Kidney (tissue), 14 donors: ENCODE data around the gene FBXL4. TPM values are rescaled to one million over a fixed set of nuclear protein-coding genes. Genes with fewer than 3 reads are reported as not detected.

Source experiments
- DNase-seq, 5 donors: peaks; one replicate each; pipeline ENCODE4 v3.0.0-alpha.2; 2013 to 2020
- FAIRE-seq: peaks from 2 replicates; lab custom pipeline; 2012; peaks lifted over from hg19 to GRCh38; lab: Jason Lieb, UNC
- H3K27ac ChIP-seq, 2 donors: one replicate each; pipeline ENCODE4 v1.7.0; 2013; ENCODE audit warnings: low read depth in 2 of 2, low read length in 2 of 2, inconsistent platforms in 1 of 2
- H3K27me3 ChIP-seq: one replicate; pipeline ENCODE4 v1.7.1; 2013; ENCODE audit warnings: low read length, inconsistent platforms; ENCODE audit not compliant: control insufficient read depth, insufficient read depth
- H3K36me3 ChIP-seq, 3 donors: one replicate each; pipeline versions ENCODE4 v1.7.0 to v1.7.1; 2013; ENCODE audit warnings: low read length in 3 of 3, control low read depth in 1 of 3, inconsistent platforms in 1 of 3; ENCODE audit not compliant: insufficient read depth in 3 of 3, control insufficient read depth in 2 of 3
- H3K4me1 ChIP-seq, 3 donors: one replicate each; pipeline versions ENCODE4 v1.7.0 to v1.7.1; 2013; ENCODE audit warnings: low read length in 3 of 3, inconsistent platforms in 1 of 3, low read depth in 1 of 3; ENCODE audit not compliant: control insufficient read depth in 2 of 3, insufficient read depth in 2 of 3
- H3K4me3 ChIP-seq, 3 donors: one replicate each; pipeline versions ENCODE4 v1.7.0 to v1.8.1; 2013; ENCODE audit warnings: low read length in 3 of 3, control low read depth in 1 of 3, inconsistent platforms in 1 of 3
- H3K9ac ChIP-seq, 3 donors: one replicate each; pipeline versions ENCODE4 v1.7.0 to v1.7.1; 2013; ENCODE audit warnings: low read length in 3 of 3, control low read depth in 1 of 3, inconsistent platforms in 1 of 3
- H3K9me3 ChIP-seq, 3 donors: one replicate each; pipeline versions ENCODE4 v1.7.0 to v1.7.1; 2013; ENCODE audit warnings: low read length in 3 of 3, control low read depth in 1 of 3, inconsistent platforms in 1 of 3; ENCODE audit not compliant: control insufficient read depth in 2 of 3, insufficient read depth in 1 of 3
- intact Hi-C: fragments of 100-400 bp; cut with DNase I; formaldehyde crosslinking; loops from one replicate; pipeline ENCODE4 v1.11.1; 2022
- polyA plus RNA-seq: library from polyadenylated mRNA; stranded (reverse); fragments of 350-450 nt; fragmentation: Illumina TruSeq; extraction: RNeasy Lipid Tissue Mini Kit (QIAGEN cat#74804); gene quantifications from one replicate; pipeline ENCODE4 v1.2.3, GENCODE V29; 2014; ENCODE audit warnings: low read depth, low replicate concordance; ENCODE audit not compliant: insufficient read depth
- total RNA-seq: library from RNA; stranded (reverse); fragmentation: NEBNext Ultra II Directional; extraction: Animal tissue kit (Norgen Biotek cat#: 25700); gene quantifications from one replicate; pipeline ENCODE4 v1.2.1, GENCODE V29; 2021
- TF ChIP-seq, protein P1 (sequence below): IDR thresholded peaks from 3 replicates; pipeline ENCODE4 v1.5.1; 2012; ENCODE audit warnings: mild to moderate bottlenecking, moderate library complexity, borderline replicate concordance; ENCODE audit not compliant: insufficient read depth; ENCODE audit errors: extremely low read depth
- donor health status: control.
- donor health status: control.
- donor health status: control.
- donor health status: control.
- donor health status: control.
- donor health status: DM: yes; HTN: yes; CAD: no.
- donor health status: Normal renal cell carcinoma (clear cell type).

The FBXL4 gene
- total and polyA plus RNA-seq, 2 donors from 2014 or later = 7.6 to 25.8 TPM

DNA sequence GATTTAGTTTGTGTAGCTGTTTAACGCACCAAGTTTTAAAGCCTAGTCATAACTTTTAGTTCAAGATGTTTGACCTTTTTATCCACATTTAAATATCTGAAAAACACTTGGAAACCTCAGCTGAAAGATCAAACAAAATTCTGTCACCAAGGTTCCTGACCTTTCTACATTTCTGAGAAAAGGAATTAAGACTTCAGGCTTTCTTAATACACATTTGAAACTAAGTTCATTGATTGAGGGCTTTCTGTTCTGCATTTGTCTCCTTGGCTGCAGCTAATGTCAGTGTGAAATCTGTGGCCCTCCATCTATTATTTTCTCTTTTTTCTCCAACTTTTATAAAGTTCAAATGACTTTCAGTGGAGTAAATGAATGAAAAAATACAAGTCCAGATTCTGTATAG lies 22.7 kb upstream of the FBXL4 start:
- Histone ChIP-seq H3K4me3 (no peak overlapping the region), H3K4me1 (no peaks in the 10 kb centered on the region), H3K9me3 (peaks cover 0 to 5% (median 0%) of the 10 kb centered on the region in 3 donors), H3K27me3 (no peaks in the 10 kb centered on the region), H3K9ac (no peak overlapping the region), H3K36me3 (no peaks in the 10 kb centered on the region), H3K27ac (no peak overlapping the region)
- TF ChIP-seq, protein P1, sequence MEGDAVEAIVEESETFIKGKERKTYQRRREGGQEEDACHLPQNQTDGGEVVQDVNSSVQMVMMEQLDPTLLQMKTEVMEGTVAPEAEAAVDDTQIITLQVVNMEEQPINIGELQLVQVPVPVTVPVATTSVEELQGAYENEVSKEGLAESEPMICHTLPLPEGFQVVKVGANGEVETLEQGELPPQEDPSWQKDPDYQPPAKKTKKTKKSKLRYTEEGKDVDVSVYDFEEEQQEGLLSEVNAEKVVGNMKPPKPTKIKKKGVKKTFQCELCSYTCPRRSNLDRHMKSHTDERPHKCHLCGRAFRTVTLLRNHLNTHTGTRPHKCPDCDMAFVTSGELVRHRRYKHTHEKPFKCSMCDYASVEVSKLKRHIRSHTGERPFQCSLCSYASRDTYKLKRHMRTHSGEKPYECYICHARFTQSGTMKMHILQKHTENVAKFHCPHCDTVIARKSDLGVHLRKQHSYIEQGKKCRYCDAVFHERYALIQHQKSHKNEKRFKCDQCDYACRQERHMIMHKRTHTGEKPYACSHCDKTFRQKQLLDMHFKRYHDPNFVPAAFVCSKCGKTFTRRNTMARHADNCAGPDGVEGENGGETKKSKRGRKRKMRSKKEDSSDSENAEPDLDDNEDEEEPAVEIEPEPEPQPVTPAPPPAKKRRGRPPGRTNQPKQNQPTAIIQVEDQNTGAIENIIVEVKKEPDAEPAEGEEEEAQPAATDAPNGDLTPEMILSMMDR = no peak
- DNase-seq (no peak), FAIRE-seq (no peak)
- intact Hi-C loops = no loop called here

GRCh38 chr6:98967616-98968015 lies 19.9 kb upstream of the FBXL4 start:
- no peaks in the 10 kb centered on the region for H3K4me1 ChIP-seq
- no peak overlapping the region for H3K27ac ChIP-seq
- peaks cover 0 to 5% (median 0%) of the 10 kb centered on the region in 3 donors for H3K9me3 ChIP-seq
- H3K9ac ChIP-seq = no peak overlapping the region
- intact Hi-C loops = no loop called here
- TF ChIP-seq, protein P1 = no peak
- no peaks in the 10 kb centered on the region for H3K27me3 ChIP-seq
- DNase-seq (no peak), FAIRE-seq (no peak)
- no peaks in the 10 kb centered on the region for H3K36me3 ChIP-seq
- no peak overlapping the region for H3K4me3 ChIP-seq

DNA sequence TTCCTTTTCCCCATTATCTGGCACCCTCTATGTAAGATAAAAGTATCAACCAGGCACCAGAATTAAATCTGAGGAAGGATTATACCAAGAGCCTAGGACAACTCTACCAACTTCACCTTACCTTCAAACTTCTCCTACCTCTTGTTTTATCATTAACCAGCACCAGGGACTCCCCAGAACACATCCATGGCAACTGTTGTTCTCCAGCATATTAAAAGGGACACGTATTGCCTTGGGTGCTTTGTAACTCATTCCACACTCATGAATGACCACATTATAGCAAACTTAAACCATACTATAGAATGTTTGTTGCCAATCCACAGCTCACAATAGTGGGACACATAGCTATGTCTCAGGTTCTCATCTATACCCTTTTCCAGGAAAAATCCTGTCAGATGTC lies 11.9 kb upstream of the FBXL4 start:
- H3K9ac ChIP-seq = no peak overlapping the region
- peak overlapping the region in 1 of 3 donors; percentile 1 for H3K4me3 ChIP-seq
- peak overlapping the region in 1 of 2 donors; percentile 1 for H3K27ac ChIP-seq
- H3K36me3 ChIP-seq = no peaks in the 10 kb centered on the region
- H3K9me3 ChIP-seq = no peaks in the 10 kb centered on the region
- intact Hi-C loops = no loop called here
- FAIRE-seq (no peak), DNase-seq (peak in 1 of 5 donors; percentile 19)
- peaks cover 0 to 5% (median 2%) of the 10 kb centered on the region in 3 donors for H3K4me1 ChIP-seq
- TF ChIP-seq, protein P1 = no peak
- no peaks in the 10 kb centered on the region for H3K27me3 ChIP-seq

- H3K4me3 ChIP-seq = no peak overlapping the region
- DNase-seq (no peak), FAIRE-seq (no peak)
- H3K27me3 ChIP-seq = no peaks in the 10 kb centered on the region
- no peaks in the 10 kb centered on the region for H3K9me3 ChIP-seq
- no peak overlapping the region for H3K9ac ChIP-seq
- intact Hi-C loops = no loop called here
- H3K4me1 ChIP-seq = peaks cover 0 to 5% (median 2%) of the 10 kb centered on the region in 3 donors
- no peak overlapping the region for H3K27ac ChIP-seq
- no peaks in the 10 kb centered on the region for H3K36me3 ChIP-seq
- TF ChIP-seq, protein P1 = no peak
Observed at GRCh38 chr6:98958776-98959175, 11.0 kb upstream of the FBXL4 start.
